Measurements from ENCODE around the gene UTP4.

- TF ChIP-seq CTCF (IDR thresholded peaks at IDR 0.05 in 2 of 3, conservative IDR thresholded peaks at IDR 0.05 in 1 of 3; ENCODE audit: borderline replicate concordance in 1 of 3, insufficient read depth in 1 of 3, low read depth in 2 of 3, low read length in 2 of 3) (no peak), JUND (IDR thresholded peaks at IDR 0.05) (no peak), REST (IDR thresholded peaks at IDR 0.05; ENCODE audit: low read depth) (no peak), POLR2AphosphoS5 (IDR thresholded peaks at IDR 0.05; ENCODE audit: low read depth, low read length) (no peak), TCF7L2 (IDR thresholded peaks at IDR 0.05; ENCODE audit: borderline replicate concordance, extremely low read depth, insufficient read depth, insufficient read length) (no peak), MAX (IDR thresholded peaks at IDR 0.05) (no peak), EZH2 (IDR thresholded peaks at IDR 0.05) (no peak), ATF3 (IDR thresholded peaks at IDR 0.05) (no peak)
These were observed 47.0 kb downstream of the UTP4 start for GRCh38 chr16:69179328-69180010.

Measured in HCT116 (cell line).